ENCODE measurements around the gene KMT2B. TPM values are rescaled to one million over a fixed set of nuclear protein-coding genes. Genes with fewer than 3 reads are reported as not detected.

KMT2B gene
- total and polyA plus RNA-seq, 9 of the 15 experiments (the other 6 are each of a cell fraction or from before 2014, with no cell fraction given), result 0.63 to 43.9 (median 8.1) TPM

- no peak for TF ChIP-seq NELFE (IDR thresholded peaks at IDR 0.05; ENCODE audit: insufficient read depth, insufficient read length)
- TF ChIP-seq ZBTB33 (CRISPR knock-in tag; IDR thresholded peaks at IDR 0.05), result no peak
- no peak for TF ChIP-seq POLR3A (IDR thresholded peaks at IDR 0.05; ENCODE audit: borderline replicate concordance, extremely low read depth, insufficient read depth, insufficient read length)
- no peak for TF ChIP-seq ZFX (CRISPR knock-in tag; IDR thresholded peaks at IDR 0.05)
- TF ChIP-seq MBD2 (IDR thresholded peaks at IDR 0.05; ENCODE audit: borderline replicate concordance, low read depth), result no peak
- TF ChIP-seq MEF2D (tag; conservative IDR thresholded peaks at IDR 0.05; ENCODE audit: low read depth), result no peak
- no peak for TF ChIP-seq XRCC5 (IDR thresholded peaks at IDR 0.05; ENCODE audit: low read depth, low read length)
- no peak for TF ChIP-seq THRA (IDR thresholded peaks at IDR 0.05)
- TF ChIP-seq HDAC6 (IDR thresholded peaks at IDR 0.05; ENCODE audit: low read depth, low read length), result no peak
- peak; percentile 6 for TF ChIP-seq FIP1L1 (IDR thresholded peaks at IDR 0.05; ENCODE audit: low read depth, low read length, poor library complexity, severe bottlenecking)
- TF ChIP-seq CTBP1 (IDR thresholded peaks at IDR 0.05; ENCODE audit: borderline replicate concordance), result no peak
- TF ChIP-seq POLR2G (IDR thresholded peaks at IDR 0.05; ENCODE audit: low read depth, low read length), result peak; percentile 50
- TF ChIP-seq EZH2 (IDR thresholded peaks at IDR 0.05; ENCODE audit: borderline replicate concordance, low read depth, low read length), result no peak
- TF ChIP-seq FOXJ2 (tag; IDR thresholded peaks at IDR 0.05), result peak; percentile 14
- peak; percentile 31; the same call in 1 of the 2 replicates for TF ChIP-seq FOSL1 (tag; conservative IDR thresholded peaks at IDR 0.05)
- peak; percentile 51 for TF ChIP-seq TAF1 (IDR thresholded peaks at IDR 0.05; ENCODE audit: control insufficient read depth, extremely low read depth, insufficient read depth, low read length, severe bottlenecking)
- TF ChIP-seq ZHX1 (conservative IDR thresholded peaks at IDR 0.05; ENCODE audit: low read length), result no peak
- TF ChIP-seq ARID3A (IDR thresholded peaks at IDR 0.05; ENCODE audit: borderline replicate concordance, low read depth, low read length), result no peak
Measured at GRCh38 chr19:35717665-35718344, at the start of gene KMT2B (continued).

All from K562 (cell line).